B cell (primary cell): ENCODE measurements around the gene LANCL2.

ENCODE experiments used
- EZH2 ChIP-seq: IDR thresholded peaks from 2 replicates; pipeline ENCODE4 v1.6.1; 2012; ENCODE audit warnings: borderline replicate concordance, low read depth, mild to moderate bottlenecking, moderate library complexity, low read length; ENCODE audit not compliant: insufficient read depth, poor library complexity, severe bottlenecking
- TF ChIP-seq, protein P1 (sequence below): fragments of 200-600 bp; IDR thresholded peaks from one replicate; pipeline ENCODE4 v1.8.0; 2022; ENCODE audit warnings: antibody characterized with exemption, mild to moderate bottlenecking

DNA sequence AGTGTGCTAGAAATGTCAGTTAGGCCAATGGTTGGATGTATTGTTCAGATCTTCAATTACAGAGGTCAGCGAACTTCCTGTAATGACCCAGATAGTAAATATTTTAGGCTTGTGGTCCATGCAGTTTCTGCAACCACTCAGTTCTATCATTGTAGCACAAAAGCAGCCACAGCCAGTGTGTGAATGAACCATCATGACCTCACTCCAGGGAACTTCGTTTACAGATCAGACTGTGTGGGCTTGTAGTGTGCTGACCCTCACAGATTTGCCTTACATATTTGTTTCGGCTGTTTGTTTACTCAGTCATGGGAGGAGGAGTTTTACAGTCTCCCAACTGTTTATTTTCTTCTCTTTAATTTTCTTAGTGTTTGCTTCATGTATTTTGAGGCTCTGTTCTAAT, 55.4 kb downstream of the LANCL2 start:
- TF ChIP-seq, protein P1, sequence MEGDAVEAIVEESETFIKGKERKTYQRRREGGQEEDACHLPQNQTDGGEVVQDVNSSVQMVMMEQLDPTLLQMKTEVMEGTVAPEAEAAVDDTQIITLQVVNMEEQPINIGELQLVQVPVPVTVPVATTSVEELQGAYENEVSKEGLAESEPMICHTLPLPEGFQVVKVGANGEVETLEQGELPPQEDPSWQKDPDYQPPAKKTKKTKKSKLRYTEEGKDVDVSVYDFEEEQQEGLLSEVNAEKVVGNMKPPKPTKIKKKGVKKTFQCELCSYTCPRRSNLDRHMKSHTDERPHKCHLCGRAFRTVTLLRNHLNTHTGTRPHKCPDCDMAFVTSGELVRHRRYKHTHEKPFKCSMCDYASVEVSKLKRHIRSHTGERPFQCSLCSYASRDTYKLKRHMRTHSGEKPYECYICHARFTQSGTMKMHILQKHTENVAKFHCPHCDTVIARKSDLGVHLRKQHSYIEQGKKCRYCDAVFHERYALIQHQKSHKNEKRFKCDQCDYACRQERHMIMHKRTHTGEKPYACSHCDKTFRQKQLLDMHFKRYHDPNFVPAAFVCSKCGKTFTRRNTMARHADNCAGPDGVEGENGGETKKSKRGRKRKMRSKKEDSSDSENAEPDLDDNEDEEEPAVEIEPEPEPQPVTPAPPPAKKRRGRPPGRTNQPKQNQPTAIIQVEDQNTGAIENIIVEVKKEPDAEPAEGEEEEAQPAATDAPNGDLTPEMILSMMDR: no peak
- no peak for TF ChIP-seq EZH2
